SKM-1 (cell line): ENCODE results near the gene VSTM2L.

Experiments
- DNase-seq: peaks from one replicate; lab custom pipeline; 2025; ENCODE audit not compliant: unreplicated experiment; lab: John Stamatoyannopoulos, UW

Gene VSTM2L

DNA sequence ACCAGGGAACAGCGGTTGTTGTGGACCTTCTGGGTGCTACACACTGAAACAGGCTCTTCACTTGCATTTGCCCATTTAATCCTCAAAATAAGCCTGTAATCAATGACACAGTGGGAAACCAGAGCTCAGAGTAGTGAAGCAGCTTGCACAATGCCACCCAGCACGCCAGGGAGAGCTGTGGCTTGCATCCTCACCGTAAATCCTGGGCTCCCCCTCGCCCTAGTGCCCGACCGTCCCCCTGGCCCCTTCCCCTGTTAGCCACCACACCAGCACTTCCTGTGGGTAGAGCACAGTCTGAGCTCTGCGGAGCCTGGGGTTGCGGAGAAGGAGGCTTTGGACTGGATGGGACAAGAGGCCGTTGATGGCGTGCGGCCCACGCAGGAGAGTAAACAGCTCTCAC lies 14.5 kb downstream of the VSTM2L start:
- no peak for DNase-seq

- no peak for DNase-seq
Observed at GRCh38 chr20:37918035-37918434, 15.1 kb downstream of the VSTM2L start.

DNA sequence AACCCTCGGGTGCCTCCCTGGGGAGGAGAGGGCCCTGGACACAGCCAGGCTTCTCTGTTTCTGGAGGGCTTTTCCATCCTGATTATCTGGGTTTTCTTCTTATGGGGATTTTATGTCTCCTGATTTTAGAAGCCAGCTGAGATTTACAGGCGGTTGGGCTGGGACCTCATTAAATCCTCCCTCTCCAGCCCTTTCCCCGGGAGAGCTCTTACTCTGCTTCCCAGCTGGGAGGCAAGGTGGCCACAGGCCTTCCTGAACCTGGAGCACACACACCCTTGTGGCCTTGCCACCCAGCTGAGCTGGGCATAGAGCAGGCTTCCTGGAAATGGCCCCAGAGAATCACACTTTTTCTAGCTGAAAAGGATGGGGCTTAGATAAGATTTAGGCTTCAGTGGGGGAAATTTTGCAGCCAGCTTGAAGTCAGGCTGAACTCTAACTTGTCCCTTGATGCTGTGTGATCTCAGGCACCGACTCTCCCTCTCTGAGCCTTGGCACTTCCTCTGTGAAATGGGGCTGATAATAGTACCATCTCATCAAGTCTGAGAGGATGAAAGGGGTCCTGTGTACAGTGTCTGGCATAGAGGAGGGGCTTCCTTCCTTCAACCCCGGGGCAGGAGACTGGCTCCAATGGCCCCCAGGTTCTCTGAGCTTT lies 16.6 kb downstream of the VSTM2L start:
- DNase-seq, result no peak

DNA sequence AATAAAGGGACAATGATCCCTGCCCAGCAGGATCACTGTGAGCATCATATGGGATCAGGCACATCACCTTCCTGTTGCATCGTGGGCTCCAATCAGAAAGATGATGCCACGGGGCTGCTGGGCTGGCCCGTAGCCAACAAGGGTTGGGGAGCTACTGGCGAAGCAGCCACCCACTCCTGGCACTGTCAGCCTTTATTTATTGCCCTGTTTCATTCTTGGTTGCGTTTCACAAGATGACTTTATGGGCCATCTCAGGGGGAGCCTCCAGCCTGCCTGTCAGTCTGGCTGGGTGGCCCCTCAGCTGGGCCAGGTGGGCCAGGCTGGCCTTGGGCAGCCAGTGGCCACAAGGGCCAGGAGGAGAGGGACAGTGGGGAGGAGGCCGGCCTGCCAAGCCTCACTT lies 17.3 kb downstream of the VSTM2L start:
- DNase-seq, result no peak

DNA sequence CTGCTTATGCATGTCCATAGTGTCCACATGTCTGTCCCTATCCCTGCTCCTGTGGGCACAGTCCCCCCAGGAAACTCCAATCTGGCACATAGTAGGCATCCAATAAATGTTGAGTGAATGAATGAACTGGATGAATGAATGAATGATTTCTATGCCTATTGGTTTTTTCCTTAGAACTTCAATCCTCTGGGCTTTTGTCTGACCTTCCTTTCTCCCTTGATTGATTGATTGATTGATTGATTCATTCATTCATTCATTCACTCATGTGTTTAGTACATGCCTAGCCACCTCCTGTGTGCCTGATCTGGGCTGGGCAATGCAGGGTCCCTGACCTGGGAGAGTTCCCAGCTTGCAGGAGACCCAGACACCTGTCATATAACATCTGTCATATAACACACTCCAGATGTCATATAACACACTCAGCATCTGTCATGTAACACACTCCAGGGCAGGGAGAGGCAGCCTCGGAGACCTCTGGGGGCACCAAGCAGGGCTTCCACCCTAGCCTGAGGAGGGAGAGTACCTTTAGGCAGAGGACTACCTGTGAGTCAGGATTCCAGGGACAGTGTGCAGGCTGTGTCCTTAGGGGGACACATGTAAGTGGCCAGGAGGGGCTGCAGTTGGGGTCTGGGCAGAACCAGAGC lies 17.9 kb downstream of the VSTM2L start:
- no peak for DNase-seq

GRCh38 chr20:37921341-37921929 lies 18.5 kb downstream of the VSTM2L start:
- DNase-seq, result no peak

DNA sequence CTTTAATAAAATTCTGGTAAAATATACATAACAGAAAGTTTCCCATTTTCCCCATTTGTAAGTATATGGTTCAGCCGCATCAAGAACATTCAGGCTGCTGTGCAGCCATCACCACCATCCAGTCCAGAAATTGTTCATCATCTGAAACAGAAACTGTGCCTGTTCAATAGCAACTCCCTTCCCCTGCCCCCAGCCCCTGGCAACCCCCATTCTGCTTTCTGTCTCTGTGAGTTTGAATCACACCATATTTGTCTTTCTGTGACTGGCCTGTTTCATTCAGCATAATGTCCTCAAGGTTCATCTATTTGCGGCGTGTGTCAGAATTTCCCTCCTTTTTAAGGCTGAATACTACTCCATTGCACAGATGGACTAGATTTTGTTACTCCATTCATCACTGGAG lies 19.1 kb downstream of the VSTM2L start:
- DNase-seq, result no peak

DNA sequence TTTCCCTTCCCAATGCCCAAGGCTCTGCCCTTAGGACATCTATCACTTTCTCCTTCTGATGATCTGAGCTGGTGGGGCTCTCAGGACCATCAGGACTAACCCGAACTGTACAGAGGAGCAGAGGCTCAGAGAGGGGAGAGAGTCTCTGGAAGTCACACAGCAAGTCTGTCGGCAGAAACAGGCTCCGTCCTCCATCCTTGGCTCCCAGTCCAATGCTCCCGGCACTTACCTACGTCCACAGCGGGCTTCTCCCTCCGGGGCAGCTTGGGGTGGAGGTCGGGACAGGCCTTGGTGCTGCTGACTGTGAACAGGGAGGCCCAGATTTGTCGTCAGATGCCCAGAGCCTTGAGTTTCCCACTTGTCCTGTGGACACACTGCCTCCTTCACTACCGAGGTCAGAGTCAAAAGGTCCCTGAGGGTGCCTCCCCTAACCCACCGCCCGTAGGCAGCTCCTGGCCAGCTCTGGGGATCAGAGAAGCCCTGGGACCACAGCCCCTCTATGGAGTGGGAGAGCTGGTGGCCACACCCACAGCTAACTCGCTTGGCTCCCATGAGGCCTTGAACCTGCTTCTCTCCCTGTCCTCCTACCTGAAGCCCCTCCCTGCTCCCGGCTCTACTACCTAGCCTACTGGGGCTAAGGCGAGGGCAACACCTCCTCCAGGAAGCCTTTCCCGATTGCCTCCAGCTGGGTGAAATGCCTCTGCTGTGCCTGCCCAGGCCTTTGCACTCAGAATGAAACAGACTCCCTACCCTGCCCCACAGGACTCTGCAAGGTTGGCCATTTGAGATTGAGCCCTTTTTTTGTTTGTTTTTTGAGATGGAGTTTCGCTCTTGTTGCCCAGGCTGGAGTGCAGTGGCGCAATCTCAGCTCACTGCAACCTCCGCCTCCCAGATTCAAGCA lies 22.6 kb downstream of the VSTM2L start:
- no peak for DNase-seq

DNA sequence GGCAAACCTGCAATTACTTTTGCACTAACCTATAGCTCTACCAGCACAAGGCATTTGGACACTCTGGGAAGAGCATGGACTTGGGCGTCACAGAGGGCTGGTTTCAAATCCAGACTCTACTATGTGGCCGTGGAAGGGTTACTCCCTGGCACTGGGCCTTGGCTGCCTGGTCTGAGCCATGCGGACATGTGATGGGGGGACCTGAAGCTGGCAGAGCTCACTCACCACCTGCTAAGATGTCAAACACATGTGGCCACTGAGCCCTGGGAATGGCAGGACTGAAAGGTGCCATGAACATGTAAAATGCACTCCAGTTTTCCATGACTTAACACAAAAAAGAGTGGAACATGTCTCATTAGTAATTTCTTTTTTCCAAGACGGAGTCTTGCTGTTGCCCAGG lies 23.7 kb downstream of the VSTM2L start:
- DNase-seq, result no peak

DNA sequence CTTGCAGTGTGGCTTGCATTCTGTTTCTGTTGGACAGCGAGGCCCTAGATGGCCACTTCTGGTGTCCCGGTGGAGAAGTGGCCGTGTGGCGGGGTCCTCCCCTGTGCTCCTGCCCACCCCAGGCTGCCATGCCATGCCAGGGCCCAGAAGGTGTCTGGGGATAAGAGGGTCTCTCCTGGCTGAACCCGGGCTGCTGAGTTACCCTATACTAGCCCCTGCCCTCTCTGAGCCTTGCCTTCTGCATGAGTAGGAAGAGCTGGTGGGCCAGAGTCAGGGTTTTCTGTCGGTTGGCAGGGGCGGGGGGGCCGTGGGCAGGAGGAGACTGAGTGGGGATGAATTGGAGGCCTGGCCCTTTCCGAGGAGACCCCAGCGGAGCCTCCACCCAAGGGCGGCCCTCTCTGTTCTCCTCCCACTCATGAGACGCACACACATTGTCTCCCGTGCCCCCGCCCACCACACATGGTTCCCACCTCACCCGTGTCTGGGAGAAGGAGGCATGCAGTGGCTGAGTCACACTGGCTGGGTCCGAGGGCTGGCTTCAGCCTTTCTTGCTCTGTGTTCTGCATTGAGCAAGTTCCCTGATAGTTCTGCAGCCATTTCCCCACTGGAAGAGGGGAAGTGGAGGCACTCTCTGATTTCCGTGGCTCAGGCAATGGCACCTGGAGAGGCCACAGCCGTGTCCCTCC lies 24.6 kb downstream of the VSTM2L start:
- DNase-seq, result no peak

DNA sequence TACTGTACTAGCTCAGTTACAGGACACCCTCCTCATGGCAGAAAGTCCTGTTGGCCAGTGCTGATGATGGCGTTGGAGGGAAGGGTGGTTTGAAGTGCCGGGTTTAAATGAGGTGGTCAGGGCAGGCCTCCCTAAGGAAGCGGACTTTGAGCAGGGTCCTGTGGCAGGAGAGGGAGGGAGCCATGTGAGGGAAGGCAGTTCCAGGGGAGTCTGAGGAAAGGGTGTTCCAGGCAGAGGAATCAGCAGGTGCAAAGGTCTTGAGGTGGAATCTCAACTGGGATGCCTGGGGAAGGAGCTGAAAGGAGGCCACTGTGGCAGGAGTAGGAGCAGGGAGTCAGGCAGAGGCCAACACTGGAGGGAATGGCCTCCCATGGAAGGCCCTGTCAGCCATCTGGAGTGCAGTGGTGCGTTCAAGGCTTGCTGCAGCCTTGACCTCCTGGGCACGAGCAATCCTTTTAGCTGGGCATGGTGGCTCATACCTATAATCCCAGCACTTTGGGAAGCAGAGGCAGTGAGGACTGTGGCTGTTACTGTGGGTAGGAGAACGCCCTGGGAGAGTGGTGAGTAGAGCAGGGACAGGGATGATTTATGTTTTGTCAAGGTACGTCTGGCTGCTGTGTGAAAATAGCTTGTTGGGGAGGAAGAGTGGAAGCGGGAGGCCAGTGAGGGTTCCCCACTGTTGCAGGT lies 26.2 kb downstream of the VSTM2L start:
- no peak for DNase-seq

DNA sequence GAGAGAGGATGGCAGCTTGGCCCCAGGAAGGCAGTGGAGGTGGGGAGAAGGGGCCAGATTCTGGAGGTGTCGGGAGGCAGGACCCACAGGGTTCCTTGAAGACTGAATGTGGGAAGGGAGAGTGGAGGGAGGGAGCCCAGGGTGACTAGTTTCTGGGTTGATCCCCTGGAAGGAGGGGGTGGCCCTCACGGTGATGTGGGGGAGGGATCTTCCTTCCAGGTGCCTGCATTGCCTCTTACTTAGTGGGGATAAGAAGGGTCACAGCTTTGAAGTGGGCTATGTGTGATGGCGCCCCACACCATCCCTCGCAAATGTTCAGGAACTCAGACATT lies 26.7 kb downstream of the VSTM2L start:
- DNase-seq, result no peak

DNA sequence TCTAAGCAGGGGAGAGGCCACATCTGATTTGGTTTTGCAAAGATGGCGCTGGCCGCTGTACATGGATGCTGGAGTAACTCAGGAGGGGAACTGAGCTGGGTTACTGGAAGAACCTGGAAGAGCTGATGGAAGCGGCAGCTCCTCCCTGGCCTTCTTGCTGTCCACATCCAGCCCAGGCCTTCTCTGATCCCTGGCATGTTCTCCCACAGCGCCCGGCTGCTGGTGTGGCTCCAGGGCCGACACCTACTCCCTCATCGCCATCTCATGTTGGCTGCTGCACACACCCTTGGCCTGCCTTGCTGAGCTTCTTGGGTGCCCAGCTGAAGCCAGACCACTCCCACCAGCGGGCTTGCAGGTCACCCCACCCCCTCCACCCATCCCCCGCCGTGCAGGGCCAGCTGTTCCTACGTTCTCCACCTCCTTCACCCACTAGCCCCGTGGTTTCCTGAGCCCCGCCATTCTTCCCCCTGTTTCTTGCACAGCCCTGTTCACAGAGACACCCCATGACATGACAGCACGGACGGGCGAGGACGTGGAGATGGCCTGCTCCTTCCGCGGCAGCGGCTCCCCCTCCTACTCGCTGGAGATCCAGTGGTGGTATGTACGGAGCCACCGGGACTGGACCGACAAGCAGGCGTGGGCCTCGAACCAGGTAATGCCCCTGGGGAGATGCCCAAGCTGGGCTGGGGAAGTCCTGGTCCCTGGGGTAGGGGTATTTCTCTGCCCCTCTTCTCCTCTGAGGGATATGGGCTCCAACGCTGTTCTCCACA lies 28.4 kb downstream of the VSTM2L start:
- DNase-seq, result no peak

DNA sequence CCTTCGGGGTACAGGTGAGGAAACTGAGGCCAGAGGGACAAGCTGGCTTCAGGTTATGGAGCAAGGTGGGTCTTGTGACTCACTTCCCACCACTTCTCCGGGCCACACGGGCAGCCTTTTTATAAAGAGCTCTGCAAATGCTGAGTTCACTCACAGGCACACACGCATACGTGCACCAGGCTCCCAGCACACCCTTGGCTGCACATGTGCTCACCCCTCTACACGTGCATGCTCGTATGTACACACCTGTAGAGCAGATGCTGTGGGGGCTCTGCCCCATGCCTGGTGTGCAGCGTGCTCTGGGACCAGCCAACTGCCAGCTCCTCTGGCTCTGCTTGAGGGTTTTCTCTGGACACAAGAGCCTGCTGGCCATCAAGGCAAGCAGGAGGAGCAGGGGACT lies 29.1 kb downstream of the VSTM2L start:
- DNase-seq, result no peak

- DNase-seq, result no peak
Observed at GRCh38 chr20:37932919-37933318, 30.0 kb downstream of the VSTM2L start.

- no peak for DNase-seq
Observed at GRCh38 chr20:37933786-37934633, 31.1 kb downstream of the VSTM2L start.

DNA sequence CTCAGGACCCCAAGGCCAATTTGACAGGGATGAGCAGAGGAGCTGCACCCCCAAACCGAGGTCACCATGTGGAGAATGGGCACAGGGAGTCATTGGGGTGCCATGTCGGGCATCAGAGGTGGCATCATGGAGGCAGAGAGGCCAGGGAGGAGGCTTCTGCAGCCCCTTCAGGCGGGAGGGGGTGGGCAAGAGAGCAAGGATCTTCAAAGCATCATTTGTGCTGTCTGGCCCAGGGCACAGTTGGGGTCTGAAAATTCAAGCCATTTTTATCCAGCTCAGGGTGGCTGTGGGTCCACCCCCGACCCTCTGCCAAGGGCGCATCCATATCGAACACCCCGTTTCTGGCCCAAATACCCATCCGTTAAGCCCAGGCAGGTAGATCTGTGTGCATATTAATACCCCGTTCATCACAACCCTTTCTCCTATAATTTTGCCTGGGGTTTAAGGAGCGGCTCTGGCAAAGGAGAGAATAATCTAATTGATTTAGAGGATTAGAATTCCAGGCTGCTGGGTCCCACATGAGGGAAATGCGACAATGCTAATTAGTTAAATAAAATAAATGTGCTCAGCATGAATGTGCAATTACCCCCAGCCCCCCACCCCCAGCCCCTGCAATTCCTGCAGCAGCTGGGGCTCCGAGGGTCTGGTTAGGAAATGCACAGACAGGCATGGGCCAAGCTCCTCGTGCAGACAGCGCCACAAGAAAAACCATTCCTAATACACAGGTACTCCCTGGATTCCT lies 31.9 kb downstream of the VSTM2L start:
- DNase-seq, result no peak

- DNase-seq, result no peak
Observed at GRCh38 chr20:37935435-37935834, 32.5 kb downstream of the VSTM2L start.
